ENCODE measurements around the gene ARHGAP4.

Gene ARHGAP4

GRCh38 chrX:153927672-153927921 is 1.5 kb upstream of the ARHGAP4 start:
- TF ChIP-seq CTCF (IDR thresholded peaks at IDR 0.05; ENCODE audit: low read depth, low read length): no peak
- peak overlapping the region; percentile 52 to 58 for H3K4me3 ChIP-seq (replicated peaks in 1 of 2; ENCODE audit: low read depth in 2 of 2, low read length in 2 of 2)

GRCh38 chrX:153926858-153927671 is 1.0 kb upstream of the ARHGAP4 start:
- TF ChIP-seq CTCF (IDR thresholded peaks at IDR 0.05; ENCODE audit: low read depth, low read length): no peak
- peak overlapping the region; percentile 52 to 58 for H3K4me3 ChIP-seq (replicated peaks in 1 of 2; ENCODE audit: low read depth in 2 of 2, low read length in 2 of 2)
- DNase-seq (ENCODE audit: low read depth in 2 of 2): peak; percentile 27 to 44

More at GRCh38 chrX:153927672-153927921, 1.5 kb upstream of the ARHGAP4 start:
- no peak for DNase-seq (ENCODE audit: low read depth in 2 of 2)

GRCh38 chrX:153926552-153926857 is 441 bp upstream of the ARHGAP4 start:
- no peak for DNase-seq (ENCODE audit: low read depth in 2 of 2)
- TF ChIP-seq CTCF (IDR thresholded peaks at IDR 0.05; ENCODE audit: low read depth, low read length): no peak
- H3K4me3 ChIP-seq (replicated peaks in 1 of 2; ENCODE audit: low read depth in 2 of 2, low read length in 2 of 2): no peak overlapping the region

- DNase-seq (ENCODE audit: low read depth in 2 of 2): no peak
- no peak for TF ChIP-seq CTCF (IDR thresholded peaks at IDR 0.05; ENCODE audit: low read depth, low read length)
- no peak overlapping the region for H3K4me3 ChIP-seq (replicated peaks in 1 of 2; ENCODE audit: low read depth in 2 of 2, low read length in 2 of 2)
These were observed 701 bp downstream of the ARHGAP4 start for GRCh38 chrX:153925387-153925738.

- no peak overlapping the region for H3K4me3 ChIP-seq (replicated peaks in 1 of 2; ENCODE audit: low read depth in 2 of 2, low read length in 2 of 2)
- TF ChIP-seq CTCF (IDR thresholded peaks at IDR 0.05; ENCODE audit: low read depth, low read length): peak; percentile 5
- DNase-seq (ENCODE audit: low read depth in 2 of 2): peak; percentile 37 to 56
These were observed 1.8 kb downstream of the ARHGAP4 start for GRCh38 chrX:153924149-153924861.

- H3K4me3 ChIP-seq (replicated peaks in 1 of 2; ENCODE audit: low read depth in 2 of 2, low read length in 2 of 2): no peak overlapping the region
- TF ChIP-seq CTCF (IDR thresholded peaks at IDR 0.05; ENCODE audit: low read depth, low read length): peak; percentile 65
- DNase-seq (ENCODE audit: low read depth in 2 of 2): peak; percentile 59 to 77
These were observed 2.9 kb downstream of the ARHGAP4 start for GRCh38 chrX:153922932-153923857.
